BJ (cell line): Measurements from ENCODE around the gene HSP90AB1. TPM values are rescaled to one million over a fixed set of nuclear protein-coding genes. Genes with fewer than 3 reads are reported as not detected.

ENCODE experiments used
- CTCF ChIA-PET: fragments of 350-600 bp; formaldehyde crosslinking; extraction: SDS; loops from one replicate; lab custom pipeline; 2021; ENCODE audit warnings: antibody characterized with exemption, inconsistent platforms; lab: Yijun Ruan, JAX
- POLR2A ChIA-PET: fragments of 300-600 bp; sonication (Branson Sonifier 250); formaldehyde crosslinking; extraction: SDS; loops from one replicate; lab custom pipeline; 2021; ENCODE audit warnings: antibody characterized with exemption; lab: Charles Lee
- DNase-seq: peaks from one replicate; pipeline ENCODE4 v3.0.0-alpha.2; 2011; ENCODE audit warnings: low read depth
- H3K27me3 ChIP-seq: 2 replicates; pipeline ENCODE4 v1.6.0; 2011; ENCODE audit warnings: low read length; ENCODE audit not compliant: control insufficient read depth, insufficient read depth
- H3K36me3 ChIP-seq: 2 replicates; pipeline ENCODE4 v1.5.1; 2011; ENCODE audit warnings: low read length; ENCODE audit not compliant: control insufficient read depth, insufficient read depth
- H3K4me3 ChIP-seq: 2 replicates; pipeline ENCODE4 v1.5.1; 2011; ENCODE audit warnings: low read depth, mild to moderate bottlenecking, control low read depth, low read length
- CTCF ChIP-seq: IDR thresholded peaks from 2 replicates; pipeline ENCODE4 v1.5.1; 2011; ENCODE audit warnings: low read depth, mild to moderate bottlenecking, control low read depth, inconsistent platforms, low read length, moderate library complexity; ENCODE audit not compliant: insufficient read depth
- polyA plus RNA-seq: library from polyadenylated mRNA; depleted of rRNA; stranded (reverse); fragments of >200 nt; gene quantifications from 2 replicates; pipeline ENCODE4 v1.2.3, GENCODE V29; 2011

HSP90AB1 gene
- polyA plus RNA-seq, 1 experiment: 578 TPM

GRCh38 chr6:44276667-44277640 is 30.1 kb downstream of the HSP90AB1 start:
- TF ChIP-seq CTCF: no peak
- Histone ChIP-seq H3K27me3 (peaks cover 15% of the 10 kb centered on the region), H3K4me3 (no peak overlapping the region), H3K36me3 (no peaks in the 10 kb centered on the region)
- DNase-seq: no peak
- CTCF ChIA-PET: interaction anchor here (0.6 to 3.1 kb wide), 2 partner anchors 8 to 22 kb away, joined by 3 to 16 read pairs; no protein-coding TSS in a partner anchor
- POLR2A ChIA-PET: no interaction called here

GRCh38 chr6:44277763-44278162 is 30.9 kb downstream of the HSP90AB1 start:
- DNase-seq: no peak
- H3K27me3 ChIP-seq: peaks cover 12% of the 10 kb centered on the region

GRCh38 chr6:44278315-44278714 is 31.4 kb downstream of the HSP90AB1 start:
- Histone ChIP-seq H3K27me3 (peaks cover 9% of the 10 kb centered on the region), H3K4me3 (no peak overlapping the region), H3K36me3 (no peaks in the 10 kb centered on the region)
- no peak for DNase-seq
- POLR2A ChIA-PET: no interaction called here
- no peak for TF ChIP-seq CTCF
- CTCF ChIA-PET: interaction anchor here (1.1 to 3.1 kb wide), 3 partner anchors 9 to 60 kb away, joined by 4 to 16 read pairs (median 6); no protein-coding TSS in a partner anchor

More at GRCh38 chr6:44277763-44278162, 30.9 kb downstream of the HSP90AB1 start:
- ChIA-PET CTCF (interaction anchor here (0.6 to 3.1 kb wide), 4 partner anchors 9 to 61 kb away, joined by 3 to 16 read pairs (median 5); no protein-coding TSS in a partner anchor), POLR2A (no interaction called here)
- no peak overlapping the region for H3K4me3 ChIP-seq
- TF ChIP-seq CTCF: no peak
- H3K36me3 ChIP-seq: no peaks in the 10 kb centered on the region

- ChIA-PET CTCF (interaction anchor here (1.1 to 3.1 kb wide), 3 partner anchors 10 to 59 kb away, joined by 4 to 16 read pairs (median 6); no protein-coding TSS in a partner anchor), POLR2A (no interaction called here)
- peaks cover 8% of the 10 kb centered on the region for H3K27me3 ChIP-seq
- no peaks in the 10 kb centered on the region for H3K36me3 ChIP-seq
- DNase-seq: no peak
- TF ChIP-seq CTCF: no peak
- H3K4me3 ChIP-seq: no peak overlapping the region
These were observed 32.1 kb downstream of the HSP90AB1 start for GRCh38 chr6:44278774-44279697.
